Measurements from ENCODE around the gene PDGFD. TPM values are rescaled to one million over a fixed set of nuclear protein-coding genes. Genes with fewer than 3 reads are reported as not detected.

Gene PDGFD
- total RNA-seq, 1 donor from 2014 or later, result 3.9 TPM

- H3K27ac ChIP-seq, result no peak overlapping the region
- no peaks in the 10 kb centered on the region for H3K4me1 ChIP-seq
- peaks cover 9% of the 10 kb centered on the region for H3K9me3 ChIP-seq
- intact Hi-C loops (cut with DNase I), result no loop called here
- no peaks in the 10 kb centered on the region for H3K36me3 ChIP-seq
- H3K27me3 ChIP-seq (ENCODE audit: low read depth), result no peaks in the 10 kb centered on the region
- ATAC-seq (peak; percentile 43 to 50), DNase-seq (no peak)
- H3K4me3 ChIP-seq, result no peak overlapping the region
- no peak for TF ChIP-seq CTCF (IDR thresholded peaks at IDR 0.05)
These were observed 276.8 kb downstream of the PDGFD start for GRCh38 chr11:103887001-103887658.

GRCh38 chr11:103883856-103884255, 280.1 kb downstream of the PDGFD start:
- intact Hi-C loops (cut with DNase I), result no loop called here
- no peak for DNase-seq
- Histone ChIP-seq H3K9me3 (no peaks in the 10 kb centered on the region), H3K4me3 (no peak overlapping the region), H3K4me1 (no peaks in the 10 kb centered on the region), H3K27me3 (ENCODE audit: low read depth) (no peaks in the 10 kb centered on the region), H3K27ac (no peak overlapping the region), H3K36me3 (no peaks in the 10 kb centered on the region)
- no peak for TF ChIP-seq CTCF (IDR thresholded peaks at IDR 0.05)
- no peak for ATAC-seq

- H3K9me3 ChIP-seq, result no peaks in the 10 kb centered on the region
These were observed 280.7 kb downstream of the PDGFD start for GRCh38 chr11:103883291-103883690.

GRCh38 chr11:103881584-103881983, 282.4 kb downstream of the PDGFD start:
- no peak for TF ChIP-seq CTCF (IDR thresholded peaks at IDR 0.05)
- H3K27me3 ChIP-seq (ENCODE audit: low read depth), result no peaks in the 10 kb centered on the region
- H3K4me1 ChIP-seq, result no peaks in the 10 kb centered on the region
- intact Hi-C loops (cut with DNase I), result no loop called here
- no peak overlapping the region for H3K4me3 ChIP-seq
- H3K9me3 ChIP-seq, result no peaks in the 10 kb centered on the region
- H3K36me3 ChIP-seq, result no peaks in the 10 kb centered on the region
- DNase-seq, result no peak
- no peak for ATAC-seq
- H3K27ac ChIP-seq, result no peak overlapping the region

More at GRCh38 chr11:103883291-103883690, 280.7 kb downstream of the PDGFD start:
- Histone ChIP-seq H3K4me3 (no peak overlapping the region), H3K4me1 (no peaks in the 10 kb centered on the region), H3K36me3 (no peaks in the 10 kb centered on the region), H3K27ac (no peak overlapping the region), H3K27me3 (ENCODE audit: low read depth) (no peaks in the 10 kb centered on the region)
- ATAC-seq (no peak), DNase-seq (no peak)
- intact Hi-C loops (cut with DNase I), result no loop called here
- TF ChIP-seq CTCF (IDR thresholded peaks at IDR 0.05), result no peak

GRCh38 chr11:103880968-103881367, 283.0 kb downstream of the PDGFD start:
- TF ChIP-seq CTCF (IDR thresholded peaks at IDR 0.05), result no peak

More at GRCh38 chr11:103880968-103881367, 283.0 kb downstream of the PDGFD start:
- intact Hi-C loops (cut with DNase I), result no loop called here
- no peaks in the 10 kb centered on the region for H3K4me1 ChIP-seq
- H3K27me3 ChIP-seq (ENCODE audit: low read depth), result no peaks in the 10 kb centered on the region
- no peaks in the 10 kb centered on the region for H3K9me3 ChIP-seq
- no peak for ATAC-seq
- no peak for DNase-seq
- no peak overlapping the region for H3K27ac ChIP-seq
- no peaks in the 10 kb centered on the region for H3K36me3 ChIP-seq
- H3K4me3 ChIP-seq, result no peak overlapping the region

All from lower lobe of right lung (tissue), 2 donors.